OCI-LY3 (cell line): ENCODE results near the gene RPL5.

ENCODE experiments used
- H2AFZ ChIP-seq: fragments of 200-600, 300-600 bp; shearing (Covaris generic); 2 replicates; pipeline ENCODE4 v1.6.0; 2014; ENCODE audit warnings: antibody characterized with exemption, low read depth, low read length
- H3K27ac ChIP-seq: fragments of 200-600, 300-600 bp; sonication (generic); 2 replicates; pipeline ENCODE4 v1.5.1; 2014; ENCODE audit warnings: mild to moderate bottlenecking, low read length, moderate library complexity, mixed read lengths
- H3K27me3 ChIP-seq: fragments of 200-600, 300-600 bp; sonication (generic); 2 replicates; pipeline ENCODE4 v1.6.1; 2014; ENCODE audit warnings: low read depth, low read length, mixed read lengths
- H3K36me3 ChIP-seq: fragments of 200-600, 300-600 bp; sonication (generic); replicated peaks from 2 replicates; pipeline ENCODE3; 2014; ENCODE audit warnings: low read depth, low read length, mixed read lengths
- H3K4me1 ChIP-seq: fragments of 300-600, 200-600 bp; sonication (generic); 2 replicates; pipeline ENCODE4 v1.6.1; 2014; ENCODE audit warnings: low read length, mixed read lengths
- H3K4me2 ChIP-seq: fragments of 200-600, 300-600 bp; sonication (generic); 2 replicates; pipeline ENCODE4 v1.6.1; 2014; ENCODE audit warnings: low read length, mixed read lengths
- H3K4me3 ChIP-seq: fragments of 300-600, 200-600 bp; sonication (generic); 2 replicates; pipeline ENCODE4 v1.5.1; 2014; ENCODE audit warnings: antibody characterized with exemption, mild to moderate bottlenecking, low read length, moderate library complexity
- H3K79me2 ChIP-seq: fragments of 300-600, 200-600 bp; shearing (Covaris generic); 2 replicates; pipeline ENCODE4 v1.6.1; 2014; ENCODE audit warnings: mild to moderate bottlenecking, low read length, mixed read lengths
- H3K9ac ChIP-seq: fragments of 300-600, 200-600 bp; shearing (Covaris generic); 2 replicates; pipeline ENCODE4 v1.6.0; 2014; ENCODE audit warnings: mild to moderate bottlenecking, low read length, moderate library complexity
- H3K9me3 ChIP-seq: fragments of 200-600, 300-600 bp; shearing (Covaris generic); 2 replicates; pipeline ENCODE4 v1.6.1; 2014; ENCODE audit warnings: low read length, mixed read lengths; ENCODE audit not compliant: insufficient read depth
- H4K20me1 ChIP-seq: fragments of 200-600, 300-600 bp; sonication (generic); 2 replicates; pipeline ENCODE4 v1.6.1; 2016; ENCODE audit warnings: low read length, mixed read lengths; ENCODE audit not compliant: insufficient read depth
- EZH2phosphoT487 ChIP-seq: fragments of 200-600 bp; shearing (Covaris generic); IDR thresholded peaks from 2 replicates; pipeline ENCODE4 v1.6.1; 2018; ENCODE audit warnings: antibody characterized with exemption, mixed run types, low read depth
- TF ChIP-seq, protein P1 (sequence below): fragments of 200-600, 300-600 bp; sonication (generic); IDR thresholded peaks from 2 replicates; pipeline ENCODE4 v1.5.1; 2014; ENCODE audit warnings: antibody characterized with exemption, low read length, low read depth

Gene RPL5

DNA sequence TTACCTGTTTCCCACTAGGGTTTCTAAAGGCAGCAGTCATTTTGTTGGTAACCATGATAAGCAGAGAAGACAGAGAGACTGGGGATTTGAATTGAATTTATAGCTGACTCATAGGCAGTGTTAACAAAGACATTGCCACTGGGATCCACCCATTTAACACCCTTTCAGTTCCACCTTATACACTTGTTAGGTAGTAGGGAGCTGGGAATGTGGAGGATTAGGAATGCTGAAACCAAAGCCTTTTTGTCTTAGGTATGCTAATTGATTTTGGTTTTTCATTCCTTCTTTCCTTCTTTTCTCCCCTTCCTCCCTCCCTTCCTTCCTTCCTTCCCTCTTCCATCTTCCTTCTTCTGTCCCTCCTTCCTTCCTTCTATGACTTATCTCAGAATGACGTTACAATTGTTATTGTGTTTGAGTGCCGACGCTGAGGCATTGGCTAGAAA lies 39.5 kb upstream of the RPL5 start:
- no peaks in the 10 kb centered on the region for H4K20me1 ChIP-seq
- H3K27ac ChIP-seq = no peak overlapping the region
- no peaks in the 10 kb centered on the region for H3K27me3 ChIP-seq
- TF ChIP-seq, protein P1, sequence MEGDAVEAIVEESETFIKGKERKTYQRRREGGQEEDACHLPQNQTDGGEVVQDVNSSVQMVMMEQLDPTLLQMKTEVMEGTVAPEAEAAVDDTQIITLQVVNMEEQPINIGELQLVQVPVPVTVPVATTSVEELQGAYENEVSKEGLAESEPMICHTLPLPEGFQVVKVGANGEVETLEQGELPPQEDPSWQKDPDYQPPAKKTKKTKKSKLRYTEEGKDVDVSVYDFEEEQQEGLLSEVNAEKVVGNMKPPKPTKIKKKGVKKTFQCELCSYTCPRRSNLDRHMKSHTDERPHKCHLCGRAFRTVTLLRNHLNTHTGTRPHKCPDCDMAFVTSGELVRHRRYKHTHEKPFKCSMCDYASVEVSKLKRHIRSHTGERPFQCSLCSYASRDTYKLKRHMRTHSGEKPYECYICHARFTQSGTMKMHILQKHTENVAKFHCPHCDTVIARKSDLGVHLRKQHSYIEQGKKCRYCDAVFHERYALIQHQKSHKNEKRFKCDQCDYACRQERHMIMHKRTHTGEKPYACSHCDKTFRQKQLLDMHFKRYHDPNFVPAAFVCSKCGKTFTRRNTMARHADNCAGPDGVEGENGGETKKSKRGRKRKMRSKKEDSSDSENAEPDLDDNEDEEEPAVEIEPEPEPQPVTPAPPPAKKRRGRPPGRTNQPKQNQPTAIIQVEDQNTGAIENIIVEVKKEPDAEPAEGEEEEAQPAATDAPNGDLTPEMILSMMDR = no peak
- TF ChIP-seq EZH2phosphoT487 = no peak
- no peak overlapping the region for H3K9ac ChIP-seq
- no peak overlapping the region for H3K4me3 ChIP-seq
- H3K36me3 ChIP-seq = no peaks in the 10 kb centered on the region
- no peaks in the 10 kb centered on the region for H3K4me1 ChIP-seq
- H3K4me2 ChIP-seq = no peak overlapping the region
- H3K79me2 ChIP-seq = no peaks in the 10 kb centered on the region
- H3K9me3 ChIP-seq = no peaks in the 10 kb centered on the region
- no peak overlapping the region for H2AFZ ChIP-seq

DNA sequence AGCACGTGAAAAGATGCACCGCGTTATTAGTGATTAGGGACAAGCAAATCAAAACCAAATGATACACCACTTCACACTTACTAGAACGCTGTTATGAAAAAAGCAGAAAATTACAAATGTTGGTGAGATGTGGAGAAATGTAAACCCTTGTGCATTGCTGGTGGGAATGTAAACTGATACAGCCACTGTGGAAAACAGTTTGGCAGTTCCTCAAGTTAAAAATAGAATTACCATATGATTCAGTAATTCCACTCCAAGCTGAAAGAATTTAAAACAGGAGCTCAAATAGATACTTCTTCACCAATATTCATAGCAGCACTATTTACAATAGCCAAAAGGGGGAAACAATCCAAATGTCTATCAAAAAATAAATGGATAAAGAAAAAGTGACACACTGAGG lies 36.7 kb upstream of the RPL5 start:
- H3K27ac ChIP-seq = no peak overlapping the region
- no peak overlapping the region for H3K4me2 ChIP-seq
- H3K9ac ChIP-seq = no peak overlapping the region
- H4K20me1 ChIP-seq = no peaks in the 10 kb centered on the region
- no peaks in the 10 kb centered on the region for H3K79me2 ChIP-seq
- H3K27me3 ChIP-seq = no peaks in the 10 kb centered on the region
- H3K4me3 ChIP-seq = no peak overlapping the region
- H3K36me3 ChIP-seq = no peaks in the 10 kb centered on the region
- H2AFZ ChIP-seq = no peak overlapping the region
- TF ChIP-seq EZH2phosphoT487 = no peak
- TF ChIP-seq, protein P1 = no peak
- no peaks in the 10 kb centered on the region for H3K4me1 ChIP-seq
- H3K9me3 ChIP-seq = no peaks in the 10 kb centered on the region

DNA sequence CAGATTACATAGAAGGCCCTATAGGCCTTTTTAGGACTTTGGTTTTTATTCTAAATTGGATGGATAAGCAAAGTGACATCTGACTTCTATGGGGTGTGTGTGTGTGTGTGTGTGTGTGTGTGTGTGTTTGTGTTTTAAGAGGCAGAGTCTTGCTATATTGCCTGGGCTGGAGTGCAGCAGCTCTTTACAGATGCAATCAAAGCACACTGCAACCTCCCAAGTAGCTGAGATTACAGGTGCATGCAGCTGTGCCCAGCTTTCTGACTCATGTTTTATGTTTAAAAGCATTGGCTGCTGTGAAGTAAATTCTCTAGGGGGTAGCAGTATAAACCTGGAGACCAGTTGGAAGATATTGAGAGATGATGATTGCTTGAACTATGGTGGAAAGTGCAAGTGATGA lies 34.5 kb upstream of the RPL5 start:
- no peak for TF ChIP-seq EZH2phosphoT487
- TF ChIP-seq, protein P1 = no peak
- H2AFZ ChIP-seq = no peak overlapping the region
- H3K79me2 ChIP-seq = no peaks in the 10 kb centered on the region
- H3K27ac ChIP-seq = no peak overlapping the region
- no peak overlapping the region for H3K4me2 ChIP-seq
- no peak overlapping the region for H3K4me3 ChIP-seq
- no peaks in the 10 kb centered on the region for H3K4me1 ChIP-seq
- H4K20me1 ChIP-seq = no peaks in the 10 kb centered on the region
- H3K36me3 ChIP-seq = no peaks in the 10 kb centered on the region
- H3K27me3 ChIP-seq = no peaks in the 10 kb centered on the region
- H3K9ac ChIP-seq = no peak overlapping the region
- H3K9me3 ChIP-seq = no peaks in the 10 kb centered on the region

DNA sequence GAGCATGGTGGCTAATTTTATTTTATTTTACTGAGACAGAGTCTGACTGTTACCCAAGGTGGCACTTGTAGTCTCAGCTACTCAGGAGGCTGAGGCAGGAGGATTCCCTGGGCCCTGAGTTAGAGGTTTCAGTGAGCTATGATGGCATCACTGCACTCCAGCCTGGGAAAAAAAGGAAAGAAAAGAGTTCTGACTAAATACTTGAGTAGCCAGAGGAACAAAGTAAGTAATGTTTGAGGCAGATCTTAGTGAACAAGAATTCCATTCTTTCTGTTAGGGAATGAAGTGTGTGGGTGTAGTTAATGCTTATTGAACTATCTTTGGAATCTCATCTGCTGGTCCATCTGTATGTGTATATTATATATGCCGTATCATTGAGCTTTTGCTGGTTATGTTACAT lies 33.9 kb upstream of the RPL5 start:
- Histone ChIP-seq H3K79me2 (no peaks in the 10 kb centered on the region), H3K4me1 (no peaks in the 10 kb centered on the region), H3K9me3 (no peaks in the 10 kb centered on the region), H3K4me3 (no peak overlapping the region), H3K27ac (no peak overlapping the region), H2AFZ (no peak overlapping the region), H3K36me3 (no peaks in the 10 kb centered on the region), H3K27me3 (no peaks in the 10 kb centered on the region), H3K4me2 (no peak overlapping the region), H3K9ac (no peak overlapping the region), H4K20me1 (no peaks in the 10 kb centered on the region)
- no peak for TF ChIP-seq EZH2phosphoT487
- TF ChIP-seq, protein P1 = no peak
